ENCODE measurements around the gene FBXO27.

DNA sequence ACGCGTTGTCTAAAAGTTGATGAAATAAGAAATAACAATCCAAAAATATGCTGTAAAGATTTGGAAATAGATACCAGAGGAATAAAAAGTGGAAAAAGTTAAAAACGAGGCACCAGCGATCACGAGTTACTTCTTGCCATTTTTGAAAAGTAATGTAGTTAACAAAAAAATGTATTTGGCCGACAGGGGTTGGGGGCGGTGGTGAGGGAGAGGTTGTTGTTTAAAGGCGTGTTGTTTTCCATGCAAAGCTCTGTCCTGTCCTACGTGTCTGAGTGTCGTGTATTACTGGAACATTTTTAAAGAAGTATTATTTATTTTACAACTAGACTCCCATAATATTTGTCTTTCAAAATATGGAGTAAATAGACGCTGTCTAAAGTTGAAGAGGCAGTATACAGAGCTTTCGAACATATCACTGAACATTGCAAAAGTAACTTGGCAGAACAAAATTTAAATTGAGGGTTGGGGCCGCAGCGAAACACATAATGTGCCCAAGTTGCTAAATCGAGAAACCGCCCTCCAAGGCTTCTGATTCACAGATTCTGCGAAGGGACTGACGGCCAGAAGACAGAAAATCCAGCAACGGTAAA lies 57.6 kb downstream of the FBXO27 start:
- TF ChIP-seq, protein P1, sequence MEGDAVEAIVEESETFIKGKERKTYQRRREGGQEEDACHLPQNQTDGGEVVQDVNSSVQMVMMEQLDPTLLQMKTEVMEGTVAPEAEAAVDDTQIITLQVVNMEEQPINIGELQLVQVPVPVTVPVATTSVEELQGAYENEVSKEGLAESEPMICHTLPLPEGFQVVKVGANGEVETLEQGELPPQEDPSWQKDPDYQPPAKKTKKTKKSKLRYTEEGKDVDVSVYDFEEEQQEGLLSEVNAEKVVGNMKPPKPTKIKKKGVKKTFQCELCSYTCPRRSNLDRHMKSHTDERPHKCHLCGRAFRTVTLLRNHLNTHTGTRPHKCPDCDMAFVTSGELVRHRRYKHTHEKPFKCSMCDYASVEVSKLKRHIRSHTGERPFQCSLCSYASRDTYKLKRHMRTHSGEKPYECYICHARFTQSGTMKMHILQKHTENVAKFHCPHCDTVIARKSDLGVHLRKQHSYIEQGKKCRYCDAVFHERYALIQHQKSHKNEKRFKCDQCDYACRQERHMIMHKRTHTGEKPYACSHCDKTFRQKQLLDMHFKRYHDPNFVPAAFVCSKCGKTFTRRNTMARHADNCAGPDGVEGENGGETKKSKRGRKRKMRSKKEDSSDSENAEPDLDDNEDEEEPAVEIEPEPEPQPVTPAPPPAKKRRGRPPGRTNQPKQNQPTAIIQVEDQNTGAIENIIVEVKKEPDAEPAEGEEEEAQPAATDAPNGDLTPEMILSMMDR (IDR thresholded peaks at IDR 0.05; ENCODE audit: low read depth, low read length, missing input control) = no peak
- TF ChIP-seq, protein P2, sequence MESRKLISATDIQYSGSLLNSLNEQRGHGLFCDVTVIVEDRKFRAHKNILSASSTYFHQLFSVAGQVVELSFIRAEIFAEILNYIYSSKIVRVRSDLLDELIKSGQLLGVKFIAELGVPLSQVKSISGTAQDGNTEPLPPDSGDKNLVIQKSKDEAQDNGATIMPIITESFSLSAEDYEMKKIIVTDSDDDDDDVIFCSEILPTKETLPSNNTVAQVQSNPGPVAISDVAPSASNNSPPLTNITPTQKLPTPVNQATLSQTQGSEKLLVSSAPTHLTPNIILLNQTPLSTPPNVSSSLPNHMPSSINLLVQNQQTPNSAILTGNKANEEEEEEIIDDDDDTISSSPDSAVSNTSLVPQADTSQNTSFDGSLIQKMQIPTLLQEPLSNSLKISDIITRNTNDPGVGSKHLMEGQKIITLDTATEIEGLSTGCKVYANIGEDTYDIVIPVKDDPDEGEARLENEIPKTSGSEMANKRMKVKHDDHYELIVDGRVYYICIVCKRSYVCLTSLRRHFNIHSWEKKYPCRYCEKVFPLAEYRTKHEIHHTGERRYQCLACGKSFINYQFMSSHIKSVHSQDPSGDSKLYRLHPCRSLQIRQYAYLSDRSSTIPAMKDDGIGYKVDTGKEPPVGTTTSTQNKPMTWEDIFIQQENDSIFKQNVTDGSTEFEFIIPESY (IDR thresholded peaks at IDR 0.05) = no peak
